Mononuclear cell (primary cell): ENCODE measurements around the gene FAM20C. TPM values are rescaled to one million over a fixed set of nuclear protein-coding genes. Genes with fewer than 3 reads are reported as not detected.

ENCODE experiments used
- H3K27me3 ChIP-seq: 2 replicates; pipeline ENCODE4 v1.6.0; 2011; ENCODE audit warnings: low read length, control low read depth; ENCODE audit not compliant: insufficient read depth
- H3K4me1 ChIP-seq: 2 replicates; pipeline ENCODE4 v1.5.1; 2011; ENCODE audit warnings: mild to moderate bottlenecking, low read length, control low read depth; ENCODE audit not compliant: insufficient read depth
- H3K4me3 ChIP-seq: 2 replicates; pipeline ENCODE4 v1.5.1; 2011; ENCODE audit warnings: mild to moderate bottlenecking, low read length, moderate library complexity
- H3K9me3 ChIP-seq: 2 replicates; pipeline ENCODE4 v1.5.1; 2011; ENCODE audit warnings: low read depth, mild to moderate bottlenecking, control low read depth, low read length
- total RNA-seq: library from RNA; depleted of rRNA; stranded (reverse); fragments of >200 nt; gene quantifications from one replicate; pipeline ENCODE4 v1.2.3, GENCODE V29; 2012

FAM20C gene
- total RNA-seq, 1 donor, result 15.3 TPM

DNA sequence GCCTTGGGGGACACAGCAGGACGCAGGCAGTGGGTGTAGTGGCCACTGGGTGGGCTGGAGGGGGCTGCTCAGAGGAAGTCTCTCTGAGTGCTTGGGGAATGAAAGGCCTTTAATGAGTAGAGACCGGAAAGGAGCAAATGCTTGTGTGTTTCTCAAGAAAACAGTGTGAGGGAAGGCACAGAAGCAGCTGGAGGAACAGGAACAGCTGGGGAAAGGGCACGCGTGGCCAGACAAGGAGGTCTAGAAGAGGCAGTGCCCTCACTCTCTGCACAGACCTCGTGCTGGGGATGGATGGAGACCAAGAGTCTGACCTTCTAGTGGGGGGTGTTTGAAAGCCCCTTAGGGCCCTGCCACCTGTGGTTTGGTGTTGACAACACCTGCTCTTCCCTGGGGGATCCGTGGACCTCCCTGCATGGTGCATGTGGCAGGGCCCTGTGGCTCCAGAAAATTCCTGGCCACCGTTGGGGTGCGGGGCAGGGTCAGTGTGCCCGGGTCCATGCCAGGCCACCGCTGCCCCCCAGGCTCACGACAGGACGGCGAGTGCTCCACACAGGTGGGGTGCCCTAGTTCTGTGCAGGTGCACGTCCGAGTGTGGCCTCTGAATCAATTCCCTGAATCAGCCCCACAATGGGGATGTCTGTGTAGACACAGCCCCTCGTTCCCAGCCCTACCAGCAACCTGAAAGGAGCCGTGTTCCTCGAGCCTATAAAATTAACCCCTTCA lies 25.9 kb upstream of the FAM20C start:
- H3K9me3 ChIP-seq, result no peaks in the 10 kb centered on the region
- H3K4me1 ChIP-seq, result peaks cover 24% of the 10 kb centered on the region
- no peak overlapping the region for H3K4me3 ChIP-seq
- no peaks in the 10 kb centered on the region for H3K27me3 ChIP-seq

DNA sequence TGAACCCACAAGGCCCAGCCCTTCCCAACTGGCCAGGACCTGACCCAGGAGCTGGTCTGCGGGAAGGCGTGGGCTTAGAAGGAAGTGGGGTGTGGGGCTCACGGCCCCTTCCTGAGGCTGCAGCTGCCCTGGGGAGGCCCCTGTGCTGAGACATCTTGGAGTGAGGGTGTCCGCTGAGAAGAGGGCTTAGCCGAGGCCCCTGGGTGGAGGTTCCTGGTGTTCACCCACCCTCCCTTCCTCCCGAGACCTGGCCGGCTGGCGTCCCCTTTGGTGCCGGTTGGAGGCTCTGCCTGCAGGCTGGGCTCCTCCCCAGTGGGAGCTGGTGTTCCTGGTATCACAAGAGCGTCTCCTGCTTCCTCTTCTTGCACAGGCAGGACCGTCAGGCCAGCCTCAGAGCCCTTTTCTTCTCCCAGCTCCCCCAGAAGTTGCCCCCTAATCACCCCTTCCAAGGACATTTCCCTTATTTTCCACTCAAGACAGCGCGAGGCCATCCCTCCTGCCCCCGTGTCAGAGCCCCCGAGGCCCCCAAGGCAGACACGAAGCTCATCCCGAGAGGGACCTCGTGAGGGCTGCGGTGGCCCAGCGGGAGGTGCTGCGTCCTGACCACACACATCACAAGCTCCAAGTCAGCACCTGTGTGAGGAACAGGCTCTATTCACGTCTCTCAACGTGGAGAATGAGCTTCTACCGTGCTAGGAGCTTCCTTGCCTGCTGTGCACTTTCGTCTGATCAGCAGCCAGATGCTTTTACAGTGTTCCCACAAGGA lies 25.1 kb upstream of the FAM20C start:
- no peaks in the 10 kb centered on the region for H3K9me3 ChIP-seq
- no peak overlapping the region for H3K4me3 ChIP-seq
- H3K4me1 ChIP-seq, result peaks cover 24% of the 10 kb centered on the region
- H3K27me3 ChIP-seq, result no peaks in the 10 kb centered on the region

DNA sequence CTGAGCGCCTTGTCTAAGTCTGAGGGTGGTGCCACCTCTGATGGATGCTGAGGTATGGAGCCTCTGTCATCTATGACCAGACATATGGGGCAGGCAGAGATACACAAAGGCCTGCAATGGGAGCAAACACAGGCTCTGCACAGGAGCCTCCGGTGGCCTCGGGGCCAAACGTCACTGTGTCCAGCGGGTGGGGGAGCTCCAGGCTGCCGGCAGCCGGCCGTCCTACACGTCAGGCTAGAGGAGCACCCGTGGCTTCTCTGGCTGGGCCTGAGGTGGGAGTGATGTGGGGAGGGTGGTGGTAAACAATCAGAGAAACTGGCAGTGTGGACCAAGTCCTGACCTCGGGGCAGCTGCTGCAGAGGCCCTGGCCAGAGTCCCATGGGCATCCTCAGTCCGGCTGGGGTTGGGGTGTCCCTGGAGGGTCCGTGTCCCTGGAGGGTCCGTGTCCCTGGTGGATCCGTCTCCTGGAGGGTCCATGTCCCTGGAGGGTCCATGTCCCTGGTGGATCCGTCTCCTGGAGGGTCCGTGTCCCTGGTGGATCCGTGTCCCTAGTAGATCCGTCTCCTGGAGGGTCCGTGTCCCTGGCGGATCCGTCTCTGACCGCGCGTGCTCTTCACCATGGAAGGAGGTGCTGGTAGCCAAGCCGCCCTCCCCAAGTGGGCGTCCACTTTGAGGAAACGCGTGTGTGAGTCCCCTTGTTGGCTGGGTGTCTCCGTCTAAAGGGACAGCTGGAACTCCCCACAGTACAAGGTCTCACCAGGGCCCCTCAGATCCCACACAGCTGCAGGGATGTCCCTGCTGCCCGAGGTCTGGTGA lies 24.2 kb upstream of the FAM20C start:
- no peaks in the 10 kb centered on the region for H3K9me3 ChIP-seq
- no peaks in the 10 kb centered on the region for H3K27me3 ChIP-seq
- no peak overlapping the region for H3K4me3 ChIP-seq

DNA sequence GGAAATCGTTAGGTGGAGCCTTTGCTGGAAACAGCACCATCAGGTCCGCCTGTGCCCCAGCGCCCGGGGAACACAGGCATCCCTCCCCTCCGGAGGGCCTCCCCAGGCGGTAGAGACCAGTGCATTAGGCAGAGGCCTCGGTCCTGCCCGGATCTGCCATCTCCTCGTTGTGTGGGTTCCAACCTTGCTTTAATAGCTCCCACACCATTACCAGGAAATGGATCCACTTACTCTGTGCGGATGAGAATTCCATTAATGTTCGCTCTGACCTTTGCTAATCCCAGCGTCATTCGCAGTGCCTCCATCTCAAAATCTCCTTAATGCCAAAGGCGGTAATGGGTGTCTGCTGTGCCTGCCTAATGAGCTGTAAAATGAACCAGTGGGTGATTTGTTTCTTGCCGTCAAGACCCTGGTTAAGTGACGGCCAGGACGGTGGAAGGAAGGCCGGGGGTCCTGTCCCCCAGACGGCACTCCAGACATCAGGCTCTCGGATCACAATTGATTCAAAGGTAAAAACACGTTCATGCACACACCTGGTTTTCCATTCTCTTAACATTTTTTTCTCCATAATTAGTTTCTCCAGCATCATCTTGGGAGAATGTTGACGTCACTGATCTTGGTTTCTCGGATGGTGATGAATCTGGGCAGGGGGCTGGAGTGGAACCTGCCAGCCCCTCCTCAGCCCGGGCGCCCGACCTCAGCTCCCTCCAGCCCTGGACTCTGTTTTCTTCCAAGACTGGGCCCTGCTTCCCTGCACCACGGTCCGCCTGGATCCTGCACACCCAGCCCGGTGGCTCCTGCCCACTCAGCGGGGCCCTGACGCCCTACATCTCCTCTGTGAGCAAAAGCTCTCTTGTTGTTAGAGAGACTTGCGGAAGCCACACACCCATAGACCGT lies 22.8 kb upstream of the FAM20C start:
- H3K4me3 ChIP-seq, result no peak overlapping the region
- no peaks in the 10 kb centered on the region for H3K27me3 ChIP-seq
- H3K4me1 ChIP-seq, result peaks cover 21% of the 10 kb centered on the region
- no peaks in the 10 kb centered on the region for H3K9me3 ChIP-seq

More for the DNA sequence above, 24.2 kb upstream of the FAM20C start:
- peaks cover 24% of the 10 kb centered on the region for H3K4me1 ChIP-seq

DNA sequence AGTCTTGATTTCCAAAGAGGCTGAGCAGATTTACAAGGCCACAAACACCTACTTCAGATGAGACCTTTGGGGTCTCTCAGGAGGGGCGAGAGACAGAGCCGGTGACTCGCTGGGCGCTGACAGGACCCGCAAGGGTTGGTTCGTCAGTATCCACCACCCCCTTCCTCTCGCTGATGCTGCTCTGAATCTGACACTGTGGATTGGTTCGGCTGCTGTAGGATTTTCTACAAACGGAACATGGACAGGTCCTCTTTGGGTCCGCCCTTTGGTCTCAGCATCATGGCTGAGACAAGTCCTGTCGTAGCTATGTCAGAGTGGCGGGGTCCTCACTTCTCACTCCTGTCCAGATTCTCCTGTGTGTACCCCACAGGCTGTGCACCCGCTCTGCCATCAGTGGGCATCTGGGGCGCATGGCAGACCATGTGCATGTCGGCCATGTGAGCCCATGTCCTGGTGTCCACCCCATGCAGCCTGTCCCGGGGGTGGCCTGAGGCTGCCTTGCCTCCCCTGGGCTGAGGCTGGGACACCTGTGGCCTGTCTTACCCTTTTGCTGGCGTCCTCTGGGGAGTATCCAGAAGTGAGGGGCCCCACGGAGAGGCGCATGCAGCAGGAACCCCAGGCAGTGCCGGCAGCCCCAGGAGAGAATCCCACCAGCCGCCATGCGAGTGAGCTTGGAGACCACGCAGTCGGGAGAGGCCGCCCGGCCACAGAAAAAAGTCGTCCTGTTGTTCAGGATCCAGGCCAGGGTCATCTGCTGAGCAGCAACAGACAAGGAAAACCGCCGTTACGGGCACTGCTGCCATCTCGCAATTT lies 21.6 kb upstream of the FAM20C start:
- H3K4me3 ChIP-seq, result no peak overlapping the region
- no peaks in the 10 kb centered on the region for H3K9me3 ChIP-seq
- no peaks in the 10 kb centered on the region for H3K27me3 ChIP-seq
- H3K4me1 ChIP-seq, result peaks cover 16% of the 10 kb centered on the region

DNA sequence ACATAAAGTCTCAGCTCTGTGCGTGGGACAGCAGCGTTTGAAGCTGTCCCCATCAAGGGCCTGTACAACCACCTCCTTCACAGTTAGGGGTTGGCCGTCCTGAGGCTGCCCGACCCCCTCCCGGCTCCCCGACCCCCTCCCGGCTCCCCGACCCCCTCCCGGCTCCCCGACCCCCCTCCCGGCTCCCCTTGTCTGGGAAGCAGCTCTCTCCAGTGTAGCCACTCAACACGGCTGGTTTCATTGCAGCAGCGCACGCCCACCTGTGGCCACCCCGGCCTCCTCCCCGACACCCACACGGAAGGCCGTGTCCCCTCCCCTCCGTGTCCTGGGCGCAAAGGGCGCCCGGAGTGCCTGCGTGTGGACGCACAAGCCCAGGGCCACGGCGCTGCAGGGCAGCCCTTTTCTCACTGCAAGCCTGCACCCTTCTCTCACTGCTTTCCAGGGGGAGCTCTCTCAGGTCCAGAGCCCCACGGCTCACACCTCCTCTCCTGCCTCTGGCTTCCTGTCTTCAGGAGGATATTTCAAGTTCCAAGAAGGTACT lies 20.9 kb upstream of the FAM20C start:
- Histone ChIP-seq H3K4me3 (no peak overlapping the region), H3K4me1 (peaks cover 12% of the 10 kb centered on the region), H3K27me3 (no peaks in the 10 kb centered on the region), H3K9me3 (no peaks in the 10 kb centered on the region)

DNA sequence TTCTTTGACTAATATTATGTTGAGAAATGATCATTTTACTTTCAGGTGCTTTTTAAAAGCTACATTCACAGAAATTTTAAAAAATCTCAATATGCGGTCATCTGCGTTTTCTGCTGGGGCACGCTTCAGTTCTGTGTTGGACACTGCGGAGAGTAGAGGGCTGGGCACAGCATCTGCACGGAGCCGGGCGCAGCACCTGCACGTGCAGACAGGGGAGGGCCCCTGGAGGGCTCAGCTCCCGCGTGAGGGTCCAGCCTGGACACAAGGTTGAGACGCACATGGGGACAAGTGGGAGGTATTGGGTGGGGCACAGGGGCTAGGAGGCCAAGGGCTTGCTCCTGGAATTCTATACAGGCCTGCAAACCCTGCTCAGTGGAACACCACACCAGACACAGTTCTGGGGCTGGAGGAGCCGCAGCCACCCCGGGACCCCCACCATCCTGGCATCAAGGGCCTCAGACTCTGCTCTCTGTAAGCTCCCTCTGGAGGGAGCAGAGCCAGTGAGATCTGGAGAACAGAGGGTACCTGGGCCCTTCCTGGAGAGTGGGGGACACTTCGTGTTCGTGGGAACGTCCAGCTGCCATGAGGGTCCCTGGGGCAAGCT lies 20.4 kb upstream of the FAM20C start:
- H3K27me3 ChIP-seq, result no peaks in the 10 kb centered on the region
- no peaks in the 10 kb centered on the region for H3K9me3 ChIP-seq
- peaks cover 6% of the 10 kb centered on the region for H3K4me1 ChIP-seq
- H3K4me3 ChIP-seq, result no peak overlapping the region

DNA sequence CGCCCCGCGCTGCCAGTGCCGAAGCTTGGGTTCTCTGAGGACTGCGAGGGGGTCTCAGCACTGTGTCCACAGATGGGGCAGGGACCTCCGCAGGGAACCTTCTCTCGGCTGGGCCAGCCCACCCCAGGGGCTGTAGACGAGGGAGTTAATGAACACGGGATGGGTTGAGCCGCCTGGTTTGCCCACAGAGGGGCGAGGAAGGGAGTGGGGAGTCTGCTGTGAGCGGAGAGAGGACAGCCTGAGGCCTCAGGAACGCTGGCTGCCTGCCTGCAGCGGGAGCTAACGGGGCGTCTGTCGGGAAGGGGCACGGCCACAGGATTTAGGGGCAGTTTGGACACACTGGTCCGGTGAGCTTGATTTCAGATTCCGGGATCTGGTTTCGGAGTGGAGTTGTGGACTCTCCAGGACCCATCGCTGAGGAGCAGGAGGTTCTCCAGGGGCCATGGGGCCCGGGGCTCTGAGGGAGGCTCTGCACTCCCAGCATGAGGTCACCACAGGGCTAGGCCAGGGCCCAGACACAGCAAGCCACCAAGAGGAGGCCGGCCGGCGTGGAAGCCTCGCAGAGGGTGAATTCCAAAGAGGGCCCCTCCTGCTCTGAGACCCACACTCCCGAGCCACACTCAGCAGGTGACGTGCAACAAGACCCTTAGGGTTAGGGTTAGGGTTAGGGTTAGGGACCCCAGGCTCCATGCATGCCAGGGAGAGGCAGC lies 19.0 kb upstream of the FAM20C start:
- Histone ChIP-seq H3K4me3 (no peak overlapping the region), H3K9me3 (no peaks in the 10 kb centered on the region), H3K4me1 (no peaks in the 10 kb centered on the region), H3K27me3 (no peaks in the 10 kb centered on the region)

DNA sequence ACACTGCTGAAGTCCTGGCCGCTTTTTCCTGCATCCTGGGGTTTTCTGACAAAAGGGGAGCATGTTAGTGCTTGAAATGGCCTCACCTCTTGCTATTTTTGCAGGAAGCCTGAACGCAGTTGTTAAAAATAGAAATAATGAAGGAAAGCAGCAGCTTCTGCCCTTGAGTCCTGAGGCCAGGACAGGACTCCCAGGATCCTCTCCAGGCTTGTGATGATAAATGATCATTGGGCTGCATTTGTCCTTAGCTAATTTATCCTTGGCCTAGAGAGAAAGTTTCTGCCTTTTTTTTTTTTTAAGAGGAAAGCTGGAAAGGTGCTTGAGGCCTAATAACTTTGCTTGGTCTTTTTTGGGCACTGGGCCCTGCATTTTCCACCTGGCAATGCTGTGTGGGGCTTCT lies 17.7 kb upstream of the FAM20C start:
- Histone ChIP-seq H3K4me1 (no peaks in the 10 kb centered on the region), H3K9me3 (no peaks in the 10 kb centered on the region), H3K27me3 (no peaks in the 10 kb centered on the region), H3K4me3 (no peak overlapping the region)

DNA sequence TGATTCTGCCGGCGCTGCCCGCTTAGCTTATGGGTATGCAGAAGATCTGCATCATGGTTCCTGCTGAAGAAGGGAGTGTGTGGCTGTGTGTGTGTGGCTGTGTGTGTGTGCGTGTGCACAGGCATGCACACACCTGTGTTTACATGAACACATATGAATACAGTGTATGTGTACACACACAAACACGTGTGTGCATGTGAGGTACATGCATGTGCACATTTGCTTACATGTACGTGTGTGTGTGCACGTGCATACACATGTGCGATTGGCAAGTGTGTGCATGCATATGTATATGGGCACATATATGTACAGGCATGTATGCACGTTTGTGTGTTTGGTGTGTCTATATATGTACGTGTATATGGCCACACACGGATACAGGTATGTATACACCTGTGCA lies 16.4 kb upstream of the FAM20C start:
- Histone ChIP-seq H3K27me3 (no peaks in the 10 kb centered on the region), H3K4me1 (no peaks in the 10 kb centered on the region), H3K4me3 (no peak overlapping the region), H3K9me3 (no peaks in the 10 kb centered on the region)

DNA sequence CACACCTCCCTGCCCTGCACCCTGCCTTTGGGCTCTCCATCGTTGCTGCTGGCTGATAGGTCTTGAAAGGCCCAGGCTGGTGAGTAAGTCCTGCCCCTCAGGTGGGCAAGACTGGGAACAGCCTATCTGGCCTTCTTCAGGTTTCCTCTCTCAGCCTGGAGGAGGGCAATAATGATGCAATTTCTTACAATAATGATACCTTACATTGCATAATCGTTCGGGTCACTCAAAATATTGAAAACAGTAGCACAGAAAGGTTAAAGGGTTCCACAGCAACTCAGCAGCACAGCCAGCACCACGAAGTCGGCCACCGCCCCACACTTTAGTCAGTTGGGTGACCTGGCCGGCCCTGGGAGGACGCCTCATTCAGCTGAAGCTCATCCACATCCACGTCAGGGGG lies 16.0 kb upstream of the FAM20C start:
- Histone ChIP-seq H3K4me1 (no peaks in the 10 kb centered on the region), H3K4me3 (no peak overlapping the region), H3K9me3 (no peaks in the 10 kb centered on the region), H3K27me3 (no peaks in the 10 kb centered on the region)

DNA sequence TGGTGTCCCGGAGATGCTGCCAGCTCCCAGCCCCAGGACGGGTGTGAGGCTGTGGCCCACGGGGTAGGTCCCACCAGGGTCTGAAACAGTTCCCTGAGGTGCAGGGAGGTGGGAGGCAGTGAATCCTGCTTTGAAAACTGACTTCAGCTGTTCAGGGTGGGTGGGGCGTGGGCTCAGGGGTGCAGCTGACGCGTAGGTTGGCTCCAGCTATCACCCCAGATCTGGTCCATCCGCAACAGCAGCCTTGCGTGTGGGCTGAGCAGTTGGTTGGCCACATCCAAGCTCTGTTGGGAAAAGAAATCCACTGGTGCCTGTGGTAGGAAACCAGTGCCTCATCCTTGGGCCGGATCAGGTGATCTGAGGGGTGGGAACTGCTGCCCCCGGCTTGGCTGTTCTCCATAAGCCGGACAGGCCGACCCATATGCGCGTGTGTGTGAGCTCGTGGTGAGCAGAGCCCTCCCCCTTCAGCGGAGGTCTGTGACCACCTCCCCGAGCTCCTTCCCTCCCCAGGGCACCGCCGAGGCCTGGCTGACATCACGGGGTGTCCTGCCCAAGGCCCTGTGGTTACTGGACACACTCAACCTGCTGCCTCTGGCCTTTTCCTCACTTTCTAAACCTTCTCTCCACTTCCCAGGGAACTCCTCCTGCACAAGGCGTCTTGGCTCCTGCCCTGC lies 15.4 kb upstream of the FAM20C start:
- Histone ChIP-seq H3K9me3 (no peaks in the 10 kb centered on the region), H3K4me3 (no peak overlapping the region), H3K27me3 (no peaks in the 10 kb centered on the region)

More for the DNA sequence above, 15.4 kb upstream of the FAM20C start:
- no peaks in the 10 kb centered on the region for H3K4me1 ChIP-seq
